ENCODE data around the gene INIP.

Gene INIP

GRCh38 chr9:112670991-112671625 is 46.8 kb downstream of the INIP start (continued):
- TF ChIP-seq ZSCAN5A (tag by site-specific recombination; IDR thresholded peaks at IDR 0.05): no peak
- no peak for TF ChIP-seq KLF8 (tag by site-specific recombination; IDR thresholded peaks at IDR 0.05)
- TF ChIP-seq, protein P1, sequence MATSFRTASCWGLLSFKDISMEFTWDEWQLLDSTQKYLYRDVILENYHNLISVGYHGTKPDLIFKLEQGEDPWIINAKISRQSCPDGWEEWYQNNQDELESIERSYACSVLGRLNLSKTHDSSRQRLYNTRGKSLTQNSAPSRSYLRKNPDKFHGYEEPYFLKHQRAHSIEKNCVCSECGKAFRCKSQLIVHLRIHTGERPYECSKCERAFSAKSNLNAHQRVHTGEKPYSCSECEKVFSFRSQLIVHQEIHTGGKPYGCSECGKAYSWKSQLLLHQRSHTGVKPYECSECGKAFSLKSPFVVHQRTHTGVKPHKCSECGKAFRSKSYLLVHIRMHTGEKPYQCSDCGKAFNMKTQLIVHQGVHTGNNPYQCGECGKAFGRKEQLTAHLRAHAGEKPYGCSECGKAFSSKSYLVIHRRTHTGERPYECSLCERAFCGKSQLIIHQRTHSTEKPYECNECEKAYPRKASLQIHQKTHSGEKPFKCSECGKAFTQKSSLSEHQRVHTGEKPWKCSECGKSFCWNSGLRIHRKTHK (tag by site-specific recombination; IDR thresholded peaks at IDR 0.05): no peak
- TF ChIP-seq GLI2 (tag by site-specific recombination; IDR thresholded peaks at IDR 0.05; ENCODE audit: borderline replicate concordance, low read depth): no peak
- no peak for TF ChIP-seq MZF1 (tag by site-specific recombination; IDR thresholded peaks at IDR 0.05; ENCODE audit: borderline replicate concordance)
- TF ChIP-seq ZBTB44 (tag by site-specific recombination; IDR thresholded peaks at IDR 0.05): no peak
- no peak for TF ChIP-seq BCL11B (tag by site-specific recombination; IDR thresholded peaks at IDR 0.05; ENCODE audit: low read depth)
- TF ChIP-seq, protein P2, sequence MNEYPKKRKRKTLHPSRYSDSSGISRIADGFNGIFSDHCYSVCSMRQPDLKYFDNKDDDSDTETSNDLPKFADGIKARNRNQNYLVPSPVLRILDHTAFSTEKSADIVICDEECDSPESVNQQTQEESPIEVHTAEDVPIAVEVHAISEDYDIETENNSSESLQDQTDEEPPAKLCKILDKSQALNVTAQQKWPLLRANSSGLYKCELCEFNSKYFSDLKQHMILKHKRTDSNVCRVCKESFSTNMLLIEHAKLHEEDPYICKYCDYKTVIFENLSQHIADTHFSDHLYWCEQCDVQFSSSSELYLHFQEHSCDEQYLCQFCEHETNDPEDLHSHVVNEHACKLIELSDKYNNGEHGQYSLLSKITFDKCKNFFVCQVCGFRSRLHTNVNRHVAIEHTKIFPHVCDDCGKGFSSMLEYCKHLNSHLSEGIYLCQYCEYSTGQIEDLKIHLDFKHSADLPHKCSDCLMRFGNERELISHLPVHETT (tag by site-specific recombination; IDR thresholded peaks at IDR 0.05): no peak

DNA sequence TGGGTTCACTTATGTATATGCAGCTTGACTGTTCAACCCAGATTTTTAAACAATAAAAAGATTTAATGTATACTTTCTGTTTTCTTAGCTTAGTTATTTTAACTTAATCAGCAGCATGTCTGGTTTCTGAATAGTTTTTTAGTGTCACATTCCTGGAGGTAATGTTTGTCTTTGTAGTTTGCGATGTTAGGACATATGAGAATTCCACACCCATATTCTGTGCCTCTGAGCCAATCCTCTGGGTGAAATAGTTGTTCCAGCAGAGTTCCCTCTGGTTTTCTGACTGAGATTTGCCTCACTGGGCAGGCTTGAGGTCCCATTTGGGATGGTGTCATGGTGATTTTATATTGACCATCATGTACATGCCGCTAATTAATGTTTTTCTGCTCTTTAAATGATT is 48.6 kb downstream of the INIP start:
- H3K27ac ChIP-seq (ENCODE audit: extremely low read depth, low read depth, low read length): no peak overlapping the region
- no peaks in the 10 kb centered on the region for H3K36me3 ChIP-seq (ENCODE audit: control insufficient read depth in 2 of 2, insufficient read depth in 1 of 2, low read length in 2 of 2)
- no peaks in the 10 kb centered on the region for H3K4me1 ChIP-seq (ENCODE audit: control insufficient read depth, insufficient read depth, low read length)
- POLR2A ChIA-PET: interaction anchor here (0.7 kb wide), 1 partner anchor 52 kb away, joined by 3 read pairs; no protein-coding TSS in a partner anchor
- H3K4me3 ChIP-seq (ENCODE audit: low read depth, low read length): no peak overlapping the region
- no peaks in the 10 kb centered on the region for H3K9me3 ChIP-seq (ENCODE audit: control insufficient read depth, insufficient read depth, low read depth, low read length)
- CTCF ChIA-PET: interaction anchor here (0.5 kb wide), 1 partner anchor 206 kb away, joined by 3 read pairs; no protein-coding TSS in a partner anchor
- no peak for TF ChIP-seq ZBTB44 (tag by site-specific recombination; IDR thresholded peaks at IDR 0.05)
- no peak for TF ChIP-seq GLI4 (tag by site-specific recombination; IDR thresholded peaks at IDR 0.05)
- no peak for TF ChIP-seq OSR2 (tag by site-specific recombination; IDR thresholded peaks at IDR 0.05)
- no peak for TF ChIP-seq ZBTB21 (tag by site-specific recombination; IDR thresholded peaks at IDR 0.05)
- no peak for TF ChIP-seq ZBTB26 (tag by site-specific recombination; optimal IDR thresholded peaks at IDR 0.05)
- no peak for TF ChIP-seq GLIS1 (tag by site-specific recombination; IDR thresholded peaks at IDR 0.05)
- TF ChIP-seq INSM2 (tag by site-specific recombination; IDR thresholded peaks at IDR 0.05): no peak
- TF ChIP-seq ZNF23 (tag by site-specific recombination; IDR thresholded peaks at IDR 0.05; ENCODE audit: borderline replicate concordance): no peak
- no peak for TF ChIP-seq REPIN1 (tag by site-specific recombination; IDR thresholded peaks at IDR 0.05; ENCODE audit: low read depth)
- no peak for TF ChIP-seq ZNF133 (tag by site-specific recombination; IDR thresholded peaks at IDR 0.05)
- TF ChIP-seq, protein P3, sequence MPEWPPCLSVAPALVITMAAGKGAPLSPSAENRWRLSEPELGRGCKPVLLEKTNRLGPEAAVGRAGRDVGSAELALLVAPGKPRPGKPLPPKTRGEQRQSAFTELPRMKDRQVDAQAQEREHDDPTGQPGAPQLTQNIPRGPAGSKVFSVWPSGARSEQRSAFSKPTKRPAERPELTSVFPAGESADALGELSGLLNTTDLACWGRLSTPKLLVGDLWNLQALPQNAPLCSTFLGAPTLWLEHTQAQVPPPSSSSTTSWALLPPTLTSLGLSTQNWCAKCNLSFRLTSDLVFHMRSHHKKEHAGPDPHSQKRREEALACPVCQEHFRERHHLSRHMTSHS (tag by site-specific recombination; IDR thresholded peaks at IDR 0.05): no peak
